Fibroblast of lung (primary cell): Measurements from ENCODE around the gene LYSMD3.

Source experiments
- EZH2 ChIP-seq: IDR thresholded peaks from 2 replicates; pipeline ENCODE4 v1.5.1; 2012; ENCODE audit warnings: low read length, control low read depth, mild to moderate bottlenecking; ENCODE audit errors: missing control alignments
- TF ChIP-seq, protein P1 (sequence below), 2 donors: IDR thresholded peaks in 1 of 2; conservative IDR thresholded peaks in 1 of 2; 1 replicate in 1 of 2; 2 replicates in 1 of 2; pipeline ENCODE4 v1.5.1; 2011 to 2012; ENCODE audit warnings: low read length in 2 of 2, control low read depth in 1 of 2, inconsistent platforms in 1 of 2, low read depth in 1 of 2, mild to moderate bottlenecking in 1 of 2

GRCh38 chr5:90519081-90519480, 10.3 kb downstream of the LYSMD3 start:
- TF ChIP-seq, protein P1, sequence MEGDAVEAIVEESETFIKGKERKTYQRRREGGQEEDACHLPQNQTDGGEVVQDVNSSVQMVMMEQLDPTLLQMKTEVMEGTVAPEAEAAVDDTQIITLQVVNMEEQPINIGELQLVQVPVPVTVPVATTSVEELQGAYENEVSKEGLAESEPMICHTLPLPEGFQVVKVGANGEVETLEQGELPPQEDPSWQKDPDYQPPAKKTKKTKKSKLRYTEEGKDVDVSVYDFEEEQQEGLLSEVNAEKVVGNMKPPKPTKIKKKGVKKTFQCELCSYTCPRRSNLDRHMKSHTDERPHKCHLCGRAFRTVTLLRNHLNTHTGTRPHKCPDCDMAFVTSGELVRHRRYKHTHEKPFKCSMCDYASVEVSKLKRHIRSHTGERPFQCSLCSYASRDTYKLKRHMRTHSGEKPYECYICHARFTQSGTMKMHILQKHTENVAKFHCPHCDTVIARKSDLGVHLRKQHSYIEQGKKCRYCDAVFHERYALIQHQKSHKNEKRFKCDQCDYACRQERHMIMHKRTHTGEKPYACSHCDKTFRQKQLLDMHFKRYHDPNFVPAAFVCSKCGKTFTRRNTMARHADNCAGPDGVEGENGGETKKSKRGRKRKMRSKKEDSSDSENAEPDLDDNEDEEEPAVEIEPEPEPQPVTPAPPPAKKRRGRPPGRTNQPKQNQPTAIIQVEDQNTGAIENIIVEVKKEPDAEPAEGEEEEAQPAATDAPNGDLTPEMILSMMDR (conservative IDR thresholded peaks at IDR 0.05 in 1 of 2, IDR thresholded peaks at IDR 0.05 in 1 of 2; ENCODE audit: low read depth in 1 of 2, low read length in 2 of 2), result no peak
- no peak for TF ChIP-seq EZH2
